ENCODE data around the gene TMTC2. TPM values are rescaled to one million over a fixed set of nuclear protein-coding genes. Genes with fewer than 3 reads are reported as not detected.

The TMTC2 gene
- total and polyA plus RNA-seq, 10 of the 15 experiments (the other 5 are each of a cell fraction or from before 2014, with no cell fraction given), result 0.14 to 9.7 (median 1.2) TPM

GRCh38 chr12:82687021-82688011 is 610 bp downstream of the TMTC2 start (continued):
- no peak for TF ChIP-seq REST (IDR thresholded peaks at IDR 0.05; ENCODE audit: low read depth, low read length)
- TF ChIP-seq ATF7 (IDR thresholded peaks at IDR 0.05; ENCODE audit: low read depth), result no peak
- TF ChIP-seq ZNF274 (IDR thresholded peaks at IDR 0.05; ENCODE audit: insufficient read depth, insufficient read length), result no peak
- no peak for TF ChIP-seq IRF5 (IDR thresholded peaks at IDR 0.05; ENCODE audit: borderline replicate concordance)
- no peak for TF ChIP-seq ZNF687 (IDR thresholded peaks at IDR 0.05)
- no peak for TF ChIP-seq ELK1 (IDR thresholded peaks at IDR 0.05; ENCODE audit: low read depth, low read length)
- TF ChIP-seq NR2C2 (IDR thresholded peaks at IDR 0.05; ENCODE audit: borderline replicate concordance, control insufficient read depth, insufficient read length, low read depth), result no peak
- peak; percentile 57 for TF ChIP-seq NBN (IDR thresholded peaks at IDR 0.05)
- TF ChIP-seq CBX5 (IDR thresholded peaks at IDR 0.05; ENCODE audit: low read depth), result no peak
- no peak for TF ChIP-seq PAX8 (IDR thresholded peaks at IDR 0.05)
- TF ChIP-seq CBFB (IDR thresholded peaks at IDR 0.05; ENCODE audit: low read depth), result no peak
- TF ChIP-seq RFX5 (IDR thresholded peaks at IDR 0.05; ENCODE audit: low read depth, low read length), result no peak
- no peak for TF ChIP-seq ZZZ3 (IDR thresholded peaks at IDR 0.05; ENCODE audit: control insufficient read depth, insufficient read length, low read depth)
- peak; percentile 45; the same call in 1 of the 2 replicates for TF ChIP-seq ZNF207 (IDR thresholded peaks at IDR 0.05; ENCODE audit: borderline replicate concordance)
- no peak for TF ChIP-seq ZBTB4 (CRISPR knock-in tag; IDR thresholded peaks at IDR 0.05)

Measured in GM12878 (cell line).